HCT116 (cell line): ENCODE measurements around the gene AFAP1L1. TPM values are rescaled to one million over a fixed set of nuclear protein-coding genes. Genes with fewer than 3 reads are reported as not detected.

Source experiments
- ATAC-seq: fragments of 200-7000 bp; cut with Tn5 transposase; 2 replicates; pipeline ENCODE4 v1.9.1; 2020; ENCODE audit warnings: mild to moderate bottlenecking, moderate library complexity
- BruUV-seq: library from RNA; stranded (reverse); fragments of 400-500 nt; replicated peaks from 2 replicates; lab custom pipeline; 2021; lab: Mats Ljungman, UMichigan
- CTCF ChIA-PET: fragments of 300-600 bp; sonication (Branson Sonifier 250); formaldehyde crosslinking; loops from one replicate; lab custom pipeline; 2021; ENCODE audit warnings: antibody characterized with exemption; lab: Charles Lee
- POLR2A ChIA-PET: fragments of 300-600, 350-600 bp; sonication (Branson Sonifier 250); formaldehyde crosslinking; loops from one replicate; lab custom pipeline; 2021; ENCODE audit warnings: antibody characterized with exemption; lab: Charles Lee
- RAD21 ChIA-PET, 2 experiments: fragments of 300-600 bp; sonication (Branson Sonifier 250); formaldehyde crosslinking; loops; one replicate each; lab custom pipeline; 2023; ENCODE audit warnings: low total read pairs in 2 of 2; ENCODE audit not compliant: uncharacterized antibody in 2 of 2, unreplicated experiment in 2 of 2, low non-redundant PET in 1 of 2; lab: Charles Lee
- DNase-seq: peaks from one replicate; pipeline ENCODE4 v3.0.0-alpha.2; 2010; ENCODE audit warnings: low read depth, low spot score
- H2AFZ ChIP-seq: fragments of 200-600 bp; shearing (Covaris generic), sonication (generic); 2 replicates; pipeline ENCODE4 v1.6.1; 2017; ENCODE audit warnings: low read depth, mixed run types, mixed read lengths, antibody characterized with exemption, low read length; ENCODE audit not compliant: poor library complexity, severe bottlenecking
- H3K27ac ChIP-seq: 2 replicates; pipeline ENCODE4 v1.5.1; 2012; ENCODE audit warnings: low read depth, low read length
- H3K27me3 ChIP-seq: fragments of 200-600 bp; sonication (generic); 2 replicates; pipeline ENCODE4 v1.6.1; 2016; ENCODE audit warnings: mixed run types, low read length, mixed read lengths; ENCODE audit not compliant: insufficient read depth
- H3K36me3 ChIP-seq, 2 experiments: fragments of 200-500 bp in 1 of 2; fragments of 200-600 bp in 1 of 2; sonication (Bioruptor generic) in 1 of 2; sonication (generic) in 1 of 2; 2 replicates each; pipeline versions ENCODE4 v1.5.1 to v1.6.1; 2014 to 2016; ENCODE audit warnings: low read length in 2 of 2, inconsistent platforms in 1 of 2, mixed read lengths in 1 of 2, mixed run types in 1 of 2; ENCODE audit not compliant: insufficient read depth in 2 of 2, control insufficient read depth in 1 of 2
- H3K4me1 ChIP-seq, 2 experiments: fragments of 200-600 bp in 1 of 2; sonication (generic) in 1 of 2; 2 replicates each; pipeline versions ENCODE4 v1.5.1 to v1.6.1; 2012 to 2017; ENCODE audit warnings: low read length in 2 of 2, inconsistent platforms in 1 of 2, mild to moderate bottlenecking in 1 of 2, mixed read lengths in 1 of 2, mixed run types in 1 of 2, moderate library complexity in 1 of 2; ENCODE audit not compliant: insufficient read depth in 2 of 2, control insufficient read depth in 1 of 2
- H3K4me2 ChIP-seq: fragments of 200-600 bp; sonication (generic); 2 replicates; pipeline ENCODE4 v1.6.1; 2017; ENCODE audit warnings: mixed run types, low read length, mixed read lengths
- H3K4me3 ChIP-seq, 2 experiments: fragments of 200-600 bp in 1 of 2; sonication (generic) in 1 of 2; replicated peaks in 1 of 2; 2 replicates each; pipeline ENCODE4 v1.5.1; 2011 to 2016; ENCODE audit warnings: low read length in 2 of 2, control low read depth in 1 of 2, low read depth in 1 of 2, mild to moderate bottlenecking in 1 of 2, mixed read lengths in 1 of 2, mixed run types in 1 of 2
- H3K79me2 ChIP-seq: fragments of 200-600 bp; sonication (generic); 2 replicates; pipeline ENCODE4 v1.6.1; 2017; ENCODE audit warnings: mild to moderate bottlenecking, mixed run types, low read length, moderate library complexity, mixed read lengths; ENCODE audit not compliant: insufficient read depth
- H3K9ac ChIP-seq: fragments of 200-600 bp; sonication (generic); 2 replicates; pipeline ENCODE4 v1.6.1; 2016; ENCODE audit warnings: low read length, mixed read lengths
- H3K9me2 ChIP-seq: fragments of 200-600 bp; sonication (generic), shearing (Covaris generic); 2 replicates; pipeline ENCODE4 v1.6.1; 2017; ENCODE audit warnings: mixed run types, mild to moderate bottlenecking, moderate library complexity; ENCODE audit not compliant: insufficient read depth
- H3K9me3 ChIP-seq, 2 experiments: fragments of 200-500 bp in 1 of 2; fragments of 200-600 bp in 1 of 2; sonication (Bioruptor generic) in 1 of 2; sonication (generic) in 1 of 2; 2 replicates each; pipeline ENCODE4 v1.6.1; 2014 to 2017; ENCODE audit warnings: low read length in 2 of 2, mixed read lengths in 2 of 2, inconsistent platforms in 1 of 2, low read depth in 1 of 2, mild to moderate bottlenecking in 1 of 2, mixed run types in 1 of 2, moderate library complexity in 1 of 2; ENCODE audit not compliant: control insufficient read depth in 1 of 2, insufficient read depth in 1 of 2
- H4K20me1 ChIP-seq: fragments of 200-600 bp; sonication (generic), shearing (Covaris generic); 2 replicates; pipeline ENCODE4 v1.6.1; 2017; ENCODE audit warnings: mixed run types, mild to moderate bottlenecking, moderate library complexity; ENCODE audit not compliant: insufficient read depth
- ELF1 ChIP-seq: IDR thresholded peaks from 2 replicates; pipeline ENCODE4 v1.6.1; 2012; ENCODE audit warnings: low read depth, borderline replicate concordance
- FOSL1 ChIP-seq: IDR thresholded peaks from 2 replicates; pipeline ENCODE4 v1.6.1; 2012; ENCODE audit warnings: low read depth
- RAD21 ChIP-seq: IDR thresholded peaks from 2 replicates; pipeline ENCODE4 v1.6.1; 2012; ENCODE audit warnings: low read depth, mild to moderate bottlenecking
- ZBTB33 ChIP-seq: IDR thresholded peaks from 2 replicates; pipeline ENCODE4 v1.6.1; 2011; ENCODE audit warnings: mild to moderate bottlenecking, low read length, moderate library complexity; ENCODE audit not compliant: insufficient replicate concordance; ENCODE audit errors: extremely low read depth
- ZNF274 ChIP-seq: fragments of 200-500 bp; sonication (Bioruptor generic); IDR thresholded peaks from 2 replicates; pipeline ENCODE4 v1.6.1; 2014; ENCODE audit warnings: mild to moderate bottlenecking, low read depth, low read length, inconsistent platforms
- intact Hi-C: fragments of 100-400 bp; cut with micrococcal nuclease; formaldehyde crosslinking; loops from 2 replicates; pipeline ENCODE4 v1.10.0; 2022
- total RNA-seq: library from RNA; stranded (reverse); gene quantifications from one replicate; pipeline ENCODE4 v1.2.1, GENCODE V29; 2021; ENCODE audit not compliant: unreplicated experiment
- TF ChIP-seq, protein P1 (sequence below), 3 experiments: fragments of 200-600 bp in 1 of 3; sonication (generic) in 1 of 3; IDR thresholded peaks in 2 of 3; conservative IDR thresholded peaks in 1 of 3; 2 replicates each; pipeline ENCODE4 v1.5.1; 2012 to 2017; ENCODE audit warnings: low read depth in 2 of 3, low read length in 2 of 3, antibody characterized with exemption in 1 of 3, borderline replicate concordance in 1 of 3, control low read depth in 1 of 3, mild to moderate bottlenecking in 1 of 3, mixed read lengths in 1 of 3, mixed run types in 1 of 3, moderate library complexity in 1 of 3; ENCODE audit not compliant: insufficient read depth in 1 of 3

The AFAP1L1 gene
- total RNA-seq, 1 experiment from 2014 or later, result 4.3 TPM

DNA sequence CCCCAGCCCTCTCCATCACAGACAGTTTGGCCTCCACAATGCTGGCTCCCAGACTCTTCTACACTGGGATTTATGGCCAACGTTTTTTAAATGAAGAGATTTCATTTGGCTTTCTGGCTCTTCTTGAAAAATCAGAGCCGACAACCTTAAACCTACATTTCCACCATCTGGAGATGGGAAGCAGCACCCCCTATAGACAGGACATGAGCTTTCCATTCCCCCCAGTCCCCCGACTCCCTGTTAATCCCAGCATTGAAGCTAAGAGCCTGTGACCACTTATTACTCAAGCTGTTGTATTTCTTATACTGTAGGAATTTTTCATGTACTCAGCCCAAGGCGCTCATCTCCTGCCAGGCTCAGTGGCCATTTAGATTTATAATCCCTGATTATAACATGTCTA is 34.0 kb upstream of the AFAP1L1 start:
- ChIA-PET POLR2A (no interaction called here), RAD21 (no interaction called here), CTCF (interaction anchor here (1.0 to 1.5 kb wide), 3 partner anchors 9 to 123 kb away, joined by 3 to 7 read pairs (median 4); no protein-coding TSS in a partner anchor)
- TF ChIP-seq ZNF274, result no peak
- TF ChIP-seq RAD21, result 0 out of 2 replicates have a peak, but pooled peaks have one; percentile 8
- TF ChIP-seq, protein P1, sequence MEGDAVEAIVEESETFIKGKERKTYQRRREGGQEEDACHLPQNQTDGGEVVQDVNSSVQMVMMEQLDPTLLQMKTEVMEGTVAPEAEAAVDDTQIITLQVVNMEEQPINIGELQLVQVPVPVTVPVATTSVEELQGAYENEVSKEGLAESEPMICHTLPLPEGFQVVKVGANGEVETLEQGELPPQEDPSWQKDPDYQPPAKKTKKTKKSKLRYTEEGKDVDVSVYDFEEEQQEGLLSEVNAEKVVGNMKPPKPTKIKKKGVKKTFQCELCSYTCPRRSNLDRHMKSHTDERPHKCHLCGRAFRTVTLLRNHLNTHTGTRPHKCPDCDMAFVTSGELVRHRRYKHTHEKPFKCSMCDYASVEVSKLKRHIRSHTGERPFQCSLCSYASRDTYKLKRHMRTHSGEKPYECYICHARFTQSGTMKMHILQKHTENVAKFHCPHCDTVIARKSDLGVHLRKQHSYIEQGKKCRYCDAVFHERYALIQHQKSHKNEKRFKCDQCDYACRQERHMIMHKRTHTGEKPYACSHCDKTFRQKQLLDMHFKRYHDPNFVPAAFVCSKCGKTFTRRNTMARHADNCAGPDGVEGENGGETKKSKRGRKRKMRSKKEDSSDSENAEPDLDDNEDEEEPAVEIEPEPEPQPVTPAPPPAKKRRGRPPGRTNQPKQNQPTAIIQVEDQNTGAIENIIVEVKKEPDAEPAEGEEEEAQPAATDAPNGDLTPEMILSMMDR (IDR thresholded peaks at IDR 0.05 in 2 of 3, conservative IDR thresholded peaks at IDR 0.05 in 1 of 3; ENCODE audit: borderline replicate concordance in 1 of 3, insufficient read depth in 1 of 3, low read depth in 2 of 3, low read length in 2 of 3), result peak in 1 of 3 experiments; percentile 23; a peak in 1 of 6 replicates
- no peak for TF ChIP-seq ELF1
- no peak for TF ChIP-seq ZBTB33
- TF ChIP-seq FOSL1, result no peak
- H3K4me1 ChIP-seq, result no peaks in the 10 kb centered on the region
- no peak overlapping the region for H2AFZ ChIP-seq
- no peaks in the 10 kb centered on the region for H3K79me2 ChIP-seq
- H3K9me2 ChIP-seq, result no peaks in the 10 kb centered on the region
- H3K27ac ChIP-seq, result no peak overlapping the region
- peak; percentile 55; the same call in 1 of the 2 replicates for ATAC-seq
- DNase-seq, result no peak
- no peaks in the 10 kb centered on the region for H4K20me1 ChIP-seq
- BruUV-seq, result no TSS peak
- no peaks in the 10 kb centered on the region for H3K36me3 ChIP-seq
- no peak overlapping the region for H3K4me3 ChIP-seq
- intact Hi-C loops, result no loop called here
- H3K9ac ChIP-seq, result no peak overlapping the region
- H3K27me3 ChIP-seq, result no peaks in the 10 kb centered on the region
- no peaks in the 10 kb centered on the region for H3K9me3 ChIP-seq
- H3K4me2 ChIP-seq, result no peak overlapping the region
